M059J (cell line): ENCODE measurements around the gene PLOD1. TPM values are rescaled to one million over a fixed set of nuclear protein-coding genes. Genes with fewer than 3 reads are reported as not detected.
"Not testable (repeated sequence)": the region's sequence is repeated elsewhere in the genome, so short reads cannot be mapped to it uniquely, and the experiment has no call there.

ENCODE experiments used
- DNase-seq: peaks from one replicate; pipeline ENCODE4 v3.0.0-alpha.2; 2012; ENCODE audit warnings: low read depth
- total RNA-seq: library from RNA; depleted of rRNA; stranded (reverse); fragments of >200 nt; shearing (Covaris generic); gene quantifications from 2 replicates; pipeline ENCODE4 v1.2.3, GENCODE V29; 2014

The PLOD1 gene
- total RNA-seq, 1 experiment from 2014 or later: 205 TPM

- DNase-seq: no peak
Measured at GRCh38 chr1:12005488-12006166, 71.1 kb downstream of the PLOD1 start.

- DNase-seq: no peak
Measured at GRCh38 chr1:12006167-12006921, 71.8 kb downstream of the PLOD1 start.

GRCh38 chr1:12007204-12007603 is 72.7 kb downstream of the PLOD1 start:
- no peak for DNase-seq

- not testable (repeated sequence) for DNase-seq
Measured at GRCh38 chr1:12008355-12008754, 73.8 kb downstream of the PLOD1 start.

GRCh38 chr1:12009318-12009947 is 74.9 kb downstream of the PLOD1 start:
- no peak for DNase-seq

GRCh38 chr1:12010746-12011570 is 76.4 kb downstream of the PLOD1 start:
- no peak for DNase-seq

GRCh38 chr1:12011998-12012397 is 77.5 kb downstream of the PLOD1 start:
- no peak for DNase-seq

- DNase-seq: no peak
Measured at GRCh38 chr1:12012560-12013316, 78.2 kb downstream of the PLOD1 start.

GRCh38 chr1:12014141-12014991 is 79.8 kb downstream of the PLOD1 start:
- DNase-seq: peak; percentile 77

- peak; percentile 78 for DNase-seq
Measured at GRCh38 chr1:12015001-12015491, 80.5 kb downstream of the PLOD1 start.

GRCh38 chr1:12015499-12015898 is 81.0 kb downstream of the PLOD1 start:
- DNase-seq: no peak

GRCh38 chr1:12016182-12016581 is 81.7 kb downstream of the PLOD1 start:
- peak; percentile 30 for DNase-seq

- DNase-seq: peak; percentile 13
Measured at GRCh38 chr1:12019858-12020509, 85.5 kb downstream of the PLOD1 start.

GRCh38 chr1:12021616-12022015 is 87.1 kb downstream of the PLOD1 start:
- DNase-seq: no peak

- no peak for DNase-seq
Measured at GRCh38 chr1:12022036-12022435, 87.5 kb downstream of the PLOD1 start.
